Neural cell (in vitro differentiated cells): ENCODE data around the gene VSTM1.

Experiments
- CTCF ChIP-seq: fragments of 450-650 bp; IDR thresholded peaks from 2 replicates; pipeline ENCODE4 v1.5.1; 2014; ENCODE audit warnings: antibody characterized with exemption, mild to moderate bottlenecking, moderate library complexity; ENCODE audit not compliant: poor library complexity, severe bottlenecking
- POLR2AphosphoS5 ChIP-seq: IDR thresholded peaks from 2 replicates; pipeline ENCODE4 v1.6.1; 2012

DNA sequence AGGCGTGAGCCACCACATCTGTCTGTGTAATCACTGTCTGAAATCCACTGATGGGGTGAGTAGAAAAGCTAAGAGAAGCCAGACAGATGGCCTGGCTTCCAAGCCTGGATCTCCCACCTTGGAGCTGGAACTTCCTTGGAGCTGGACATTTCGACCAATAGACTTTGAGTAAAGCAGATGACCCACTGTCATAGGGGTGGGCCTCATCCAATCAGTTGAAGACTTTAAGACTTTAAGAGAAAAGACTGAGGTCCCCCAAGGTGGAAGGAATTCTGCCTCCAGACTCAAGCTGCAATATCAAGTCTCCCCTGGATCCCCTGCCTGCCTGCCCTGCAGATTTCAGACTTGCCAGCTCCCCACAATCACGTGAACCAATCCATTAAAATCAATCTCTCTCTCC, 20.7 kb downstream of the VSTM1 start:
- TF ChIP-seq CTCF = no peak
- TF ChIP-seq POLR2AphosphoS5 = no peak
